SK-N-SH treated with all-trans-retinoic acid at 6 μM for 48 hours (cell line): Measurements from ENCODE around the gene STK33.

ENCODE experiments used
- ATAC-seq: fragments of 200-7000 bp; cut with Tn5 transposase; 3 replicates; pipeline ENCODE4 v1.9.1; 2020; ENCODE audit warnings: mild to moderate bottlenecking, moderate library complexity
- ARNTL ChIP-seq: fragments of 450-650 bp; formaldehyde crosslinking; IDR thresholded peaks from 2 replicates; pipeline ENCODE4 v1.5.0; 2020; ENCODE audit warnings: low read depth, mild to moderate bottlenecking, moderate library complexity, borderline replicate concordance
- BACH2 ChIP-seq: fragments of 250-450 bp; sonication (Bioruptor Pico); IDR thresholded peaks from 2 replicates; pipeline ENCODE4 v1.9.0; 2021; ENCODE audit warnings: mild to moderate bottlenecking, borderline replicate concordance
- CSDC2 ChIP-seq: fragments of 250-450 bp; sonication (Bioruptor Pico); IDR thresholded peaks from 2 replicates; pipeline ENCODE4 v1.5.0; 2020; ENCODE audit warnings: mild to moderate bottlenecking, moderate library complexity
- CSRNP3 ChIP-seq: fragments of 250-450 bp; sonication (Bioruptor Pico); IDR thresholded peaks from 2 replicates; pipeline ENCODE4 v1.5.1; 2021; ENCODE audit warnings: mild to moderate bottlenecking, moderate library complexity
- ESRRG ChIP-seq: fragments of 250-450 bp; sonication (Bioruptor Pico); IDR thresholded peaks from 2 replicates; pipeline ENCODE4 v1.6.1; 2021; ENCODE audit warnings: mild to moderate bottlenecking
- GLIS3 ChIP-seq: fragments of 250-450 bp; sonication (Bioruptor Pico); IDR thresholded peaks from 2 replicates; pipeline ENCODE4 v1.5.0; 2020; ENCODE audit warnings: mild to moderate bottlenecking, moderate library complexity
- ISL1 ChIP-seq: fragments of 250-450 bp; sonication (Bioruptor Pico); IDR thresholded peaks from 2 replicates; pipeline ENCODE4 v2.1.2; 2022; ENCODE audit warnings: mild to moderate bottlenecking, moderate library complexity
- OSR1 ChIP-seq: fragments of 250-450 bp; sonication (Bioruptor Pico); IDR thresholded peaks from 2 replicates; pipeline ENCODE4 v1.8.0; 2022; ENCODE audit warnings: moderate library complexity, mild to moderate bottlenecking, inconsistent platforms
- PATZ1 ChIP-seq: fragments of 250-450 bp; sonication (Bioruptor Pico); IDR thresholded peaks from 2 replicates; pipeline ENCODE4 v1.8.0; 2020; ENCODE audit warnings: mild to moderate bottlenecking, moderate library complexity, borderline replicate concordance
- POU6F1 ChIP-seq: fragments of 250-450 bp; sonication (Bioruptor Pico); IDR thresholded peaks from 2 replicates; pipeline ENCODE4 v1.8.0; 2021; ENCODE audit warnings: low read depth, mild to moderate bottlenecking, moderate library complexity, borderline replicate concordance
- PPARA ChIP-seq: fragments of 250-450 bp; sonication (Bioruptor Pico); IDR thresholded peaks from 2 replicates; pipeline ENCODE4 v1.5.0; 2020; ENCODE audit warnings: mild to moderate bottlenecking, borderline replicate concordance
- SNAI2 ChIP-seq: fragments of 250-450 bp; sonication (Bioruptor Pico); IDR thresholded peaks from 2 replicates; pipeline ENCODE4 v1.5.0; 2020; ENCODE audit warnings: mild to moderate bottlenecking, moderate library complexity
- TCF4 ChIP-seq: fragments of 250-450 bp; sonication (Bioruptor Pico); IDR thresholded peaks from 2 replicates; pipeline ENCODE4 v1.8.0; 2021; ENCODE audit warnings: mild to moderate bottlenecking, moderate library complexity, borderline replicate concordance
- TOX ChIP-seq: fragments of 250-450 bp; sonication (Bioruptor Pico); IDR thresholded peaks from 2 replicates; pipeline ENCODE4 v1.8.0; 2021; ENCODE audit warnings: mild to moderate bottlenecking, moderate library complexity, borderline replicate concordance
- ZC3H10 ChIP-seq: fragments of 250-450 bp; sonication (Bioruptor Pico); IDR thresholded peaks from 2 replicates; pipeline ENCODE4 v1.5.1; 2021; ENCODE audit warnings: mild to moderate bottlenecking, moderate library complexity
- ZFP30 ChIP-seq: fragments of 450-650 bp; formaldehyde crosslinking; IDR thresholded peaks from 2 replicates; pipeline ENCODE4 v1.5.0; 2022; ENCODE audit warnings: mild to moderate bottlenecking, moderate library complexity
- ZNF565 ChIP-seq: fragments of 450-650 bp; formaldehyde crosslinking; conservative IDR thresholded peaks from 2 replicates; pipeline ENCODE4 v1.5.0; 2020; ENCODE audit warnings: low read depth, mild to moderate bottlenecking, moderate library complexity
- ZNF70 ChIP-seq: fragments of 450-650 bp; formaldehyde crosslinking; IDR thresholded peaks from 2 replicates; pipeline ENCODE4 v1.5.0; 2020; ENCODE audit warnings: mild to moderate bottlenecking, moderate library complexity
- ZNF8 ChIP-seq: fragments of 450-650 bp; formaldehyde crosslinking; IDR thresholded peaks from 2 replicates; pipeline ENCODE4 v1.5.0; 2020; ENCODE audit warnings: mild to moderate bottlenecking, moderate library complexity
- TF ChIP-seq, protein P1 (sequence below): fragments of 250-450 bp; sonication (Bioruptor Pico); IDR thresholded peaks from 2 replicates; pipeline ENCODE4 v1.5.0; 2020; ENCODE audit warnings: mild to moderate bottlenecking, moderate library complexity

Gene STK33

DNA sequence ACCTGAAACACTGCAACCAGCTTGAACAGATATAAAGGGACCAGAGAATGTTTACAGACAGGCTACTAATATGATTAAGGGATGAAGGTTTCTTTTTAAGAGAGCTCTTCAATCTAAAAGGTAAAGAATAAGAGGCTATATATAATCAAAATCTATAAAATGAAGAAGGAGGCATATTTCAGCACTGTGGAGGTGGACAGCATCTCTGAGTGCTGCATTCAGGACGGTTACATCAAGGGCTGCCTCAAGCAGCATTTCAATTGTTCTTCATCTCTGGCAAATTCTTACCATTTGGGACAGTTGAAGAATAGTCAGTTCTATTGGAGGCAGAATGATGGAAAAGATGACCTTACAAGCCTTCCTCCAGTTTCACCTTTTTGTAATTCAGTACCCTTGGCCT lies 190.7 kb downstream of the STK33 start:
- ATAC-seq = no peak
- TF ChIP-seq OSR1 (CRISPR knock-in tag) = no peak
- no peak for TF ChIP-seq ZC3H10 (CRISPR knock-in tag)
- no peak for TF ChIP-seq PPARA
- TF ChIP-seq TOX (CRISPR knock-in tag) = no peak
- TF ChIP-seq TCF4 (CRISPR knock-in tag) = no peak
- no peak for TF ChIP-seq SNAI2
- TF ChIP-seq, protein P1, sequence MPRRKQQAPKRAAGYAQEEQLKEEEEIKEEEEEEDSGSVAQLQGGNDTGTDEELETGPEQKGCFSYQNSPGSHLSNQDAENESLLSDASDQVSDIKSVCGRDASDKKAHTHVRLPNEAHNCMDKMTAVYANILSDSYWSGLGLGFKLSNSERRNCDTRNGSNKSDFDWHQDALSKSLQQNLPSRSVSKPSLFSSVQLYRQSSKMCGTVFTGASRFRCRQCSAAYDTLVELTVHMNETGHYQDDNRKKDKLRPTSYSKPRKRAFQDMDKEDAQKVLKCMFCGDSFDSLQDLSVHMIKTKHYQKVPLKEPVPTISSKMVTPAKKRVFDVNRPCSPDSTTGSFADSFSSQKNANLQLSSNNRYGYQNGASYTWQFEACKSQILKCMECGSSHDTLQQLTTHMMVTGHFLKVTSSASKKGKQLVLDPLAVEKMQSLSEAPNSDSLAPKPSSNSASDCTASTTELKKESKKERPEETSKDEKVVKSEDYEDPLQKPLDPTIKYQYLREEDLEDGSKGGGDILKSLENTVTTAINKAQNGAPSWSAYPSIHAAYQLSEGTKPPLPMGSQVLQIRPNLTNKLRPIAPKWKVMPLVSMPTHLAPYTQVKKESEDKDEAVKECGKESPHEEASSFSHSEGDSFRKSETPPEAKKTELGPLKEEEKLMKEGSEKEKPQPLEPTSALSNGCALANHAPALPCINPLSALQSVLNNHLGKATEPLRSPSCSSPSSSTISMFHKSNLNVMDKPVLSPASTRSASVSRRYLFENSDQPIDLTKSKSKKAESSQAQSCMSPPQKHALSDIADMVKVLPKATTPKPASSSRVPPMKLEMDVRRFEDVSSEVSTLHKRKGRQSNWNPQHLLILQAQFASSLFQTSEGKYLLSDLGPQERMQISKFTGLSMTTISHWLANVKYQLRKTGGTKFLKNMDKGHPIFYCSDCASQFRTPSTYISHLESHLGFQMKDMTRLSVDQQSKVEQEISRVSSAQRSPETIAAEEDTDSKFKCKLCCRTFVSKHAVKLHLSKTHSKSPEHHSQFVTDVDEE (CRISPR knock-in tag) = no peak
- TF ChIP-seq GLIS3 = no peak
- TF ChIP-seq CSRNP3 (CRISPR knock-in tag) = no peak
- TF ChIP-seq ZFP30 (CRISPR knock-in tag) = no peak
- TF ChIP-seq POU6F1 (CRISPR knock-in tag) = no peak
- no peak for TF ChIP-seq PATZ1 (CRISPR knock-in tag)
- TF ChIP-seq ZNF70 (CRISPR knock-in tag) = no peak
- TF ChIP-seq CSDC2 (CRISPR knock-in tag) = no peak
- TF ChIP-seq ZNF8 (CRISPR knock-in tag) = no peak
- TF ChIP-seq ARNTL (CRISPR knock-in tag) = no peak
- no peak for TF ChIP-seq ZNF565 (CRISPR knock-in tag)
- no peak for TF ChIP-seq ISL1 (CRISPR knock-in tag)

GRCh38 chr11:8392886-8393285 lies 201.1 kb downstream of the STK33 start:
- TF ChIP-seq PPARA (no peak), TOX (CRISPR knock-in tag) (no peak), ESRRG (CRISPR knock-in tag) (no peak), ZC3H10 (CRISPR knock-in tag) (no peak), OSR1 (CRISPR knock-in tag) (no peak), POU6F1 (CRISPR knock-in tag) (no peak), ISL1 (CRISPR knock-in tag) (no peak), ZNF8 (CRISPR knock-in tag) (no peak), BACH2 (no peak), SNAI2 (no peak), ZNF70 (CRISPR knock-in tag) (no peak)
- ATAC-seq = no peak

GRCh38 chr11:8392166-8392565 lies 201.9 kb downstream of the STK33 start:
- ATAC-seq = no peak
- TF ChIP-seq ZNF70 (CRISPR knock-in tag) = no peak
- TF ChIP-seq BACH2 = no peak
- TF ChIP-seq, protein P1 (CRISPR knock-in tag) = no peak
- no peak for TF ChIP-seq ISL1 (CRISPR knock-in tag)
- TF ChIP-seq SNAI2 = no peak
- no peak for TF ChIP-seq ZC3H10 (CRISPR knock-in tag)
- no peak for TF ChIP-seq ZNF565 (CRISPR knock-in tag)
- TF ChIP-seq CSDC2 (CRISPR knock-in tag) = no peak
- no peak for TF ChIP-seq ZNF8 (CRISPR knock-in tag)
- TF ChIP-seq CSRNP3 (CRISPR knock-in tag) = no peak
- no peak for TF ChIP-seq ESRRG (CRISPR knock-in tag)
